GM12878 (cell line): ENCODE results near the gene RYR2. TPM values are rescaled to one million over a fixed set of nuclear protein-coding genes. Genes with fewer than 3 reads are reported as not detected.

ENCODE experiments used
- ATAC-seq: fragments of 200-7000 bp; cut with Tn5 transposase; 3 replicates; pipeline ENCODE4 v1.9.1; 2020; ENCODE audit warnings: mild to moderate bottlenecking, moderate library complexity
- BruUV-seq: library from RNA; stranded (reverse); fragments of 400-500 nt; replicated peaks from 2 replicates; lab custom pipeline; 2021; lab: Mats Ljungman, UMichigan
- CTCF ChIA-PET: fragments of 300-600 bp; sonication (Branson Sonifier 250); formaldehyde crosslinking; extraction: SDS; loops from one replicate; lab custom pipeline; 2021; ENCODE audit warnings: inconsistent platforms; lab: Yijun Ruan, JAX
- POLR2A ChIA-PET: fragments of 350-600 bp; formaldehyde crosslinking; extraction: SDS; loops from one replicate; lab custom pipeline; 2021; ENCODE audit warnings: inconsistent platforms; lab: Charles Lee
- RAD21 ChIA-PET: fragments of 300-600 bp; sonication (Branson Sonifier 250); formaldehyde crosslinking; loops from one replicate; lab custom pipeline; 2023; ENCODE audit warnings: antibody characterized with exemption; ENCODE audit not compliant: unreplicated experiment; lab: Charles Lee
- SMC1A ChIA-PET: fragments of 300-600 bp; sonication (Branson Sonifier 250); formaldehyde crosslinking; loops from one replicate; lab custom pipeline; 2023; ENCODE audit not compliant: unreplicated experiment, uncharacterized antibody; lab: Charles Lee
- DNase-seq: peaks from one replicate; pipeline ENCODE4 v3.0.0-alpha.2; 2011; ENCODE audit warnings: low read depth, low spot score
- FAIRE-seq: peaks from 3 replicates; lab custom pipeline; 2011; peaks lifted over from hg19 to GRCh38; lab: Jason Lieb, UNC
- H2AFZ ChIP-seq: 2 replicates; pipeline ENCODE4 v1.6.0; 2011; ENCODE audit warnings: low read depth, low read length, control low read depth; ENCODE audit not compliant: control insufficient read depth
- H3K27ac ChIP-seq: 2 replicates; pipeline ENCODE4 v1.5.1; 2011; ENCODE audit warnings: control low read depth; ENCODE audit not compliant: control insufficient read depth, insufficient read depth
- H3K27me3 ChIP-seq, 2 experiments: replicated peaks in 1 of 2; 2 replicates each; pipeline versions ENCODE4 v1.6.0 to v1.6.1; 2011; ENCODE audit warnings: low read length in 1 of 2; ENCODE audit not compliant: control insufficient read depth in 2 of 2, insufficient read depth in 2 of 2
- H3K36me3 ChIP-seq, 2 experiments: 2 replicates each; pipeline ENCODE4 v1.5.1; 2011; ENCODE audit warnings: low read length in 1 of 2; ENCODE audit not compliant: control insufficient read depth in 2 of 2, insufficient read depth in 2 of 2
- H3K4me1 ChIP-seq: 2 replicates; pipeline ENCODE4 v1.6.1; 2011; ENCODE audit warnings: mild to moderate bottlenecking, low read length, moderate library complexity, mixed read lengths; ENCODE audit not compliant: control insufficient read depth, insufficient read depth
- H3K4me2 ChIP-seq: 2 replicates; pipeline ENCODE4 v1.6.0; 2011; ENCODE audit warnings: control low read depth; ENCODE audit not compliant: control insufficient read depth, insufficient read depth
- H3K4me3 ChIP-seq: fragments of 200-600 bp; sonication (generic); 2 replicates; pipeline ENCODE4 v1.5.1; 2016
- H3K79me2 ChIP-seq: 2 replicates; pipeline ENCODE4 v1.6.0; 2011; ENCODE audit warnings: low read length; ENCODE audit not compliant: control insufficient read depth, insufficient read depth
- H3K9ac ChIP-seq: 2 replicates; pipeline ENCODE4 v1.8.0; 2011; ENCODE audit warnings: low read length, control low read depth, mixed read lengths; ENCODE audit not compliant: control insufficient read depth, insufficient read depth
- H3K9me3 ChIP-seq: replicated peaks from 3 replicates; pipeline ENCODE4 v1.5.1; 2011; ENCODE audit warnings: mild to moderate bottlenecking, low read length; ENCODE audit not compliant: control insufficient read depth, insufficient read depth
- H4K20me1 ChIP-seq: 2 replicates; pipeline ENCODE4 v1.6.0; 2011; ENCODE audit not compliant: control insufficient read depth, insufficient read depth
- BCL11A ChIP-seq: IDR thresholded peaks from 2 replicates; pipeline ENCODE4 v1.6.1; 2011; ENCODE audit warnings: low read depth, low read length
- BMI1 ChIP-seq: fragments of 450-650 bp; IDR thresholded peaks from 2 replicates; pipeline ENCODE4 v1.6.1; 2016; ENCODE audit warnings: mild to moderate bottlenecking, moderate library complexity, borderline replicate concordance
- CBFB ChIP-seq: IDR thresholded peaks from 2 replicates; pipeline ENCODE4 v1.6.1; 2016; ENCODE audit warnings: antibody characterized with exemption, low read depth
- CHD4 ChIP-seq: fragments of 200-600 bp; sonication (generic); IDR thresholded peaks from 2 replicates; pipeline ENCODE4 v1.6.1; 2016; ENCODE audit warnings: mild to moderate bottlenecking
- CTCF ChIP-seq, 3 experiments: IDR thresholded peaks in 2 of 3; conservative IDR thresholded peaks in 1 of 3; 2 replicates each; pipeline ENCODE4 v1.5.1; 2011; ENCODE audit warnings: low read depth in 3 of 3, low read length in 3 of 3, mild to moderate bottlenecking in 3 of 3, control low read depth in 2 of 3, moderate library complexity in 2 of 3, inconsistent platforms in 1 of 3, mixed read lengths in 1 of 3; ENCODE audit not compliant: control insufficient read depth in 2 of 3, insufficient read depth in 1 of 3; ENCODE audit errors: extremely low read depth in 1 of 3
- HDAC2 ChIP-seq: fragments of 200-600 bp; sonication (generic); IDR thresholded peaks from 2 replicates; pipeline ENCODE4 v1.6.1; 2017
- NFYA ChIP-seq: IDR thresholded peaks from 2 replicates; pipeline ENCODE4 v1.6.1; 2011; ENCODE audit warnings: low read depth, mild to moderate bottlenecking, low read length, improper control_type of control experiment, borderline replicate concordance
- POLR2AphosphoS2 ChIP-seq: IDR thresholded peaks from 2 replicates; pipeline ENCODE4 v1.6.1; 2011; ENCODE audit warnings: low read depth, mild to moderate bottlenecking, low read length, improper control_type of control experiment, moderate library complexity
- POLR2AphosphoS5 ChIP-seq: IDR thresholded peaks from 2 replicates; pipeline ENCODE4 v1.6.1; 2011; ENCODE audit warnings: mild to moderate bottlenecking, low read length, inconsistent platforms
- RAD51 ChIP-seq: fragments of 450-650 bp; IDR thresholded peaks from 2 replicates; pipeline ENCODE4 v1.6.1; 2016; ENCODE audit warnings: moderate library complexity, mild to moderate bottlenecking, inconsistent platforms
- RB1 ChIP-seq: fragments of 450-650 bp; formaldehyde crosslinking; IDR thresholded peaks from 2 replicates; pipeline ENCODE4 v1.6.1; 2017; ENCODE audit warnings: mild to moderate bottlenecking, borderline replicate concordance
- ZNF217 ChIP-seq: fragments of 450-650 bp; IDR thresholded peaks from 2 replicates; pipeline ENCODE4 v1.6.1; 2017; ENCODE audit warnings: antibody characterized with exemption, mild to moderate bottlenecking
- ZNF24 ChIP-seq: fragments of 450-650 bp; IDR thresholded peaks from 2 replicates; pipeline ENCODE4 v1.6.1; 2017; ENCODE audit warnings: antibody characterized with exemption, mild to moderate bottlenecking
- ZNF622 ChIP-seq: fragments of 450-650 bp; IDR thresholded peaks from 2 replicates; pipeline ENCODE4 v1.6.1; 2017; ENCODE audit warnings: mild to moderate bottlenecking, inconsistent platforms
- WGBS: methylation state at CpG from one replicate; pipeline ENCODE4 v1.1.6; 2016; ENCODE audit warnings: low lambda C conversion rate; ENCODE audit not compliant: insufficient replicate concordance, insufficient coverage; ENCODE audit errors: missing lambda C conversion rate; 5-methylcytosine and 5-hydroxymethylcytosine counted together
- in situ Hi-C: fragments of 300-500 bp; cut with MboI; formaldehyde crosslinking; loops from 9 replicates; pipeline ENCODE4 v1.14.3; 2018; ENCODE audit warnings: mixed read lengths
- intact Hi-C: fragments of 100-400 bp; cut with micrococcal nuclease; formaldehyde crosslinking; loops from one replicate; pipeline ENCODE4 v1.14.2; 2022; ENCODE audit not compliant: unreplicated experiment
- polyA plus RNA-seq, 11 experiments: library from polyadenylated mRNA; depleted of rRNA in 4 of 11; unstranded in 6 of 11; stranded (reverse) in 5 of 11; fragments of >200 nt; fragmentation: Nextera tagmentation in 4 of 11; fragmentation: Illumina TruSeq in 1 of 11; extraction: Ambion mirVana in 4 of 11; extraction: Trizol in 1 of 11; gene quantifications; 1 replicate in 1 of 11; 2 replicates in 10 of 11; pipeline versions ENCODE4 v1.2.1 to v1.2.3, GENCODE V29; 2011 to 2016; ENCODE audit warnings: inconsistent platforms in 2 of 11, missing spikeins in 2 of 11, low read depth in 1 of 11
- total RNA-seq, 4 experiments: library from RNA; depleted of rRNA in 3 of 4; stranded (reverse); fragments of >200 nt in 3 of 4; fragmentation: Illumina TruSeq in 1 of 4; extraction: Trizol in 1 of 4; gene quantifications; 2 replicates each; pipeline versions ENCODE4 v1.2.1 to v1.2.3, GENCODE V29; 2013 to 2021
- TF ChIP-seq, protein P1 (sequence below): fragments of 450-650 bp; IDR thresholded peaks from 2 replicates; pipeline ENCODE4 v1.6.1; 2017; ENCODE audit warnings: borderline replicate concordance
- TF ChIP-seq, protein P2 (sequence below): fragments of 450-650 bp; IDR thresholded peaks from 2 replicates; pipeline ENCODE4 v1.6.1; 2017; ENCODE audit warnings: mild to moderate bottlenecking, moderate library complexity
- TF ChIP-seq, protein P3 (sequence below): IDR thresholded peaks from 2 replicates; pipeline ENCODE4 v1.6.1; 2011; ENCODE audit warnings: low read depth, low read length, improper control_type of control experiment, borderline replicate concordance
- TF ChIP-seq, protein P4 (sequence below): IDR thresholded peaks from 2 replicates; pipeline ENCODE4 v1.6.1; 2011; ENCODE audit warnings: low read depth, mild to moderate bottlenecking, low read length, moderate library complexity, borderline replicate concordance; ENCODE audit errors: extremely low read depth

Gene RYR2
- total and polyA plus RNA-seq, 10 of the 15 experiments (the other 5 are each of a cell fraction or from before 2014, with no cell fraction given): 0.01 to 0.04 TPM; not detected in 8

DNA sequence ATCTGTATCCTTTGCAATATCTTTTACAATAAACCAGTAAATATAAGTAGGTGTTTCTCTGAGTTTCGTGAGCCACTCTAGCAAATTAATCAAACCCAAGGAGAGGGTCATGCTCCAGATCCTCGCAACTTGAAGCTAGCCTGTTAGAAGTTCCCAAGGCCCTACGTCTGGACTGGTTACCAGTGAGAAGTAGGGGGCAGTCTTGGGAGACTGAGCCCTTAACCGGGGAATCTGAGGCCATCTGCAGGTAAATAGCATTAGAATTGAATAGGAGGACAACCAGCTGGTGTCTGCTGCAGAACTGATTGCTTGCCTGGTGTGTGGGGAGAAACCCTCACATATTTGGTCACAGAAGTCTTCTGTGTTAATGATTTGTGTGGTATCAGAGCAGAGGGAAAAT is 190.5 kb downstream of the RYR2 start:
- 0% methylated on average over 4 of the region's 4 CpGs for WGBS
- H3K27ac ChIP-seq: no peak overlapping the region
- no peak overlapping the region for H3K9ac ChIP-seq
- ChIA-PET SMC1A (no interaction called here), CTCF (interaction anchor here (0.6 kb wide), 1 partner anchor 65 kb away, joined by 4 read pairs; no protein-coding TSS in a partner anchor), POLR2A (no interaction called here), RAD21 (no interaction called here)
- intact Hi-C loops (no loop called here), in situ Hi-C loops (no loop called here)
- no peak overlapping the region for H3K4me2 ChIP-seq
- FAIRE-seq (no peak), ATAC-seq (no peak), DNase-seq (no peak)
- H3K4me1 ChIP-seq: no peaks in the 10 kb centered on the region
- no peak overlapping the region for H3K4me3 ChIP-seq
- no TSS peak for BruUV-seq
- H3K79me2 ChIP-seq: no peaks in the 10 kb centered on the region
- H3K36me3 ChIP-seq: no peaks in the 10 kb centered on the region
- no peaks in the 10 kb centered on the region for H3K27me3 ChIP-seq
- no peaks in the 10 kb centered on the region for H4K20me1 ChIP-seq
- H2AFZ ChIP-seq: no peak overlapping the region
- H3K9me3 ChIP-seq: no peaks in the 10 kb centered on the region
- TF ChIP-seq RB1: no peak
- TF ChIP-seq POLR2AphosphoS5: no peak
- TF ChIP-seq RAD51: no peak
- no peak for TF ChIP-seq ZNF622
- TF ChIP-seq HDAC2: no peak
- no peak for TF ChIP-seq NFYA
- TF ChIP-seq CBFB: no peak
- TF ChIP-seq, protein P1, sequence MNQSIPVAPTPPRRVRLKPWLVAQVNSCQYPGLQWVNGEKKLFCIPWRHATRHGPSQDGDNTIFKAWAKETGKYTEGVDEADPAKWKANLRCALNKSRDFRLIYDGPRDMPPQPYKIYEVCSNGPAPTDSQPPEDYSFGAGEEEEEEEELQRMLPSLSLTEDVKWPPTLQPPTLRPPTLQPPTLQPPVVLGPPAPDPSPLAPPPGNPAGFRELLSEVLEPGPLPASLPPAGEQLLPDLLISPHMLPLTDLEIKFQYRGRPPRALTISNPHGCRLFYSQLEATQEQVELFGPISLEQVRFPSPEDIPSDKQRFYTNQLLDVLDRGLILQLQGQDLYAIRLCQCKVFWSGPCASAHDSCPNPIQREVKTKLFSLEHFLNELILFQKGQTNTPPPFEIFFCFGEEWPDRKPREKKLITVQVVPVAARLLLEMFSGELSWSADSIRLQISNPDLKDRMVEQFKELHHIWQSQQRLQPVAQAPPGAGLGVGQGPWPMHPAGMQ: no peak
- TF ChIP-seq BMI1: no peak
- TF ChIP-seq CTCF (IDR thresholded peaks at IDR 0.05 in 2 of 3, conservative IDR thresholded peaks at IDR 0.05 in 1 of 3; ENCODE audit: control insufficient read depth in 2 of 3, extremely low read depth in 1 of 3, insufficient read depth in 1 of 3, low read depth in 3 of 3, low read length in 3 of 3): no peak
- TF ChIP-seq, protein P2, sequence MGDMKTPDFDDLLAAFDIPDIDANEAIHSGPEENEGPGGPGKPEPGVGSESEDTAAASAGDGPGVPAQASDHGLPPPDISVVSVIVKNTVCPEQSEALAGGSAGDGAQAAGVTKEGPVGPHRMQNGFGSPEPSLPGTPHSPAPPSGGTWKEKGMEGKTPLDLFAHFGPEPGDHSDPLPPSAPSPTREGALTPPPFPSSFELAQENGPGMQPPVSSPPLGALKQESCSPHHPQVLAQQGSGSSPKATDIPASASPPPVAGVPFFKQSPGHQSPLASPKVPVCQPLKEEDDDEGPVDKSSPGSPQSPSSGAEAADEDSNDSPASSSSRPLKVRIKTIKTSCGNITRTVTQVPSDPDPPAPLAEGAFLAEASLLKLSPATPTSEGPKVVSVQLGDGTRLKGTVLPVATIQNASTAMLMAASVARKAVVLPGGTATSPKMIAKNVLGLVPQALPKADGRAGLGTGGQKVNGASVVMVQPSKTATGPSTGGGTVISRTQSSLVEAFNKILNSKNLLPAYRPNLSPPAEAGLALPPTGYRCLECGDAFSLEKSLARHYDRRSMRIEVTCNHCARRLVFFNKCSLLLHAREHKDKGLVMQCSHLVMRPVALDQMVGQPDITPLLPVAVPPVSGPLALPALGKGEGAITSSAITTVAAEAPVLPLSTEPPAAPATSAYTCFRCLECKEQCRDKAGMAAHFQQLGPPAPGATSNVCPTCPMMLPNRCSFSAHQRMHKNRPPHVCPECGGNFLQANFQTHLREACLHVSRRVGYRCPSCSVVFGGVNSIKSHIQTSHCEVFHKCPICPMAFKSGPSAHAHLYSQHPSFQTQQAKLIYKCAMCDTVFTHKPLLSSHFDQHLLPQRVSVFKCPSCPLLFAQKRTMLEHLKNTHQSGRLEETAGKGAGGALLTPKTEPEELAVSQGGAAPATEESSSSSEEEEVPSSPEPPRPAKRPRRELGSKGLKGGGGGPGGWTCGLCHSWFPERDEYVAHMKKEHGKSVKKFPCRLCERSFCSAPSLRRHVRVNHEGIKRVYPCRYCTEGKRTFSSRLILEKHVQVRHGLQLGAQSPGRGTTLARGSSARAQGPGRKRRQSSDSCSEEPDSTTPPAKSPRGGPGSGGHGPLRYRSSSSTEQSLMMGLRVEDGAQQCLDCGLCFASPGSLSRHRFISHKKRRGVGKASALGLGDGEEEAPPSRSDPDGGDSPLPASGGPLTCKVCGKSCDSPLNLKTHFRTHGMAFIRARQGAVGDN: no peak
- no peak for TF ChIP-seq BCL11A
- TF ChIP-seq CHD4: no peak
- TF ChIP-seq, protein P3, sequence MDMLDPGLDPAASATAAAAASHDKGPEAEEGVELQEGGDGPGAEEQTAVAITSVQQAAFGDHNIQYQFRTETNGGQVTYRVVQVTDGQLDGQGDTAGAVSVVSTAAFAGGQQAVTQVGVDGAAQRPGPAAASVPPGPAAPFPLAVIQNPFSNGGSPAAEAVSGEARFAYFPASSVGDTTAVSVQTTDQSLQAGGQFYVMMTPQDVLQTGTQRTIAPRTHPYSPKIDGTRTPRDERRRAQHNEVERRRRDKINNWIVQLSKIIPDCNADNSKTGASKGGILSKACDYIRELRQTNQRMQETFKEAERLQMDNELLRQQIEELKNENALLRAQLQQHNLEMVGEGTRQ: no peak
- TF ChIP-seq ZNF24: no peak
- TF ChIP-seq ZNF217: no peak
- TF ChIP-seq, protein P4, sequence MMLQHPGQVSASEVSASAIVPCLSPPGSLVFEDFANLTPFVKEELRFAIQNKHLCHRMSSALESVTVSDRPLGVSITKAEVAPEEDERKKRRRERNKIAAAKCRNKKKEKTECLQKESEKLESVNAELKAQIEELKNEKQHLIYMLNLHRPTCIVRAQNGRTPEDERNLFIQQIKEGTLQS: no peak
- TF ChIP-seq POLR2AphosphoS2: no peak
